Measurements from ENCODE around the gene NOP14.

The NOP14 gene

GRCh38 chr4:2914256-2915126 is 48.7 kb downstream of the NOP14 start:
- DNase-seq (ENCODE audit: low read depth): no peak

- no peak for DNase-seq (ENCODE audit: low read depth)
Measured at GRCh38 chr4:2913168-2913567, 50.0 kb downstream of the NOP14 start.

DNA sequence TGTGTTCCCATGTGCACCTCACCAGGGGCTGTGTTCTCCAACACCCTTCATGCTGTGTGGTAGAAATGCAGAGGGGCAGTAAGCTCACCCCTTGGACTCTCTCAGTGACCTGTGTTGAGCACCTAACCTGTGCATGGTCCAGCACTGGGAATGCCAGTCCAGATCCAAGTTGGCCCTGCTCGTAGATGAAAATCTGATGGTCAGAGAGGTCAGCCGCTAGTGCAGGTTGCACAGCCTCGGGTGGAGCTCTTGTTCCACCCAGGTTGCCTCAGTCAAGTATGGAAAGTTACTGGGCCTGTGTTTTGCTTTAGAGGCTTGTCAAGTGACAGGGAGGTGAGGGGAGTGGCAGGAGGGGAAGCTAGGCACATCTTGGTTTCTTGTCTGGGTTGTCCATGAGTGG is 51.3 kb downstream of the NOP14 start:
- no peak for DNase-seq (ENCODE audit: low read depth)

DNA sequence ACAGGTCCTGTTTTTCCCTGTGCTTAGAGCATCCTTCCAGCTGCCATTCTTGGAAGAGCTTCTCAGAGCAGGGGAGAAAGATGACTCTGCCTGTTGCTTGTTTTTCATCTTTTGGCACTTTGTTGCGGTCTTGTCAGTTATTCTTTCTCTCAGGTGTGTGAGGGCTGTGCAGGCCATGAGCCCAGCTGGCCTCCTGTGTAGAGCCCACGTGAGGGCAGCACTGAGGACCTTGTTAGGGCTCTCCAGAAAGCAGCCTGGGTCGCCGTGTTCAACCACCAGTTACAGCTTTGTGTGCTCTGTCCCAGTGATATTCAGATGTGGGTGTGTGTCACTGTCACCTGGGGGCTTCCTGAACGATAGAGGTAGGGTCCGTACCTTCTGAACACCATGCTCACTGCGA is 52.8 kb downstream of the NOP14 start:
- DNase-seq (ENCODE audit: low read depth): no peak

GRCh38 chr4:2909583-2909982 is 53.6 kb downstream of the NOP14 start:
- DNase-seq (ENCODE audit: low read depth): no peak

DNA sequence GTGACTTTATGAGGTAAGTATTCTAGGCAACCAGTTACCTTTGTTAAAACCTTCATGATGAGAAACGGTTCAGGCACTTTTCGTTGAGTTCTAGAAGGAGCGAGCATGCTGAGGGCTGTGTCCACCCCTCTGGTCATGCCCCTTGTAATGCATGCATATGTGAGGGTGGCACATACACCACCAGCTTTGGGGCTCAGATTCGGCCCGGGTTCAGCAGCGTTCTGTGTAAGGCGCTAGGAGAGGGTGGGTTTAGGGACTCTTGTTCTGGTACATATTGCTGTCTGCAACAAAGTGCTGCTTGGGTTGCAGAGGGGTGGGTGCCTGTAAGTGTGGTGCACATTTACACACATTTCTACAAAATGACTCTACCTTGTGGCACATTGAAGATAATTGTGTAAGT is 54.5 kb downstream of the NOP14 start:
- no peak for DNase-seq (ENCODE audit: low read depth)

DNA sequence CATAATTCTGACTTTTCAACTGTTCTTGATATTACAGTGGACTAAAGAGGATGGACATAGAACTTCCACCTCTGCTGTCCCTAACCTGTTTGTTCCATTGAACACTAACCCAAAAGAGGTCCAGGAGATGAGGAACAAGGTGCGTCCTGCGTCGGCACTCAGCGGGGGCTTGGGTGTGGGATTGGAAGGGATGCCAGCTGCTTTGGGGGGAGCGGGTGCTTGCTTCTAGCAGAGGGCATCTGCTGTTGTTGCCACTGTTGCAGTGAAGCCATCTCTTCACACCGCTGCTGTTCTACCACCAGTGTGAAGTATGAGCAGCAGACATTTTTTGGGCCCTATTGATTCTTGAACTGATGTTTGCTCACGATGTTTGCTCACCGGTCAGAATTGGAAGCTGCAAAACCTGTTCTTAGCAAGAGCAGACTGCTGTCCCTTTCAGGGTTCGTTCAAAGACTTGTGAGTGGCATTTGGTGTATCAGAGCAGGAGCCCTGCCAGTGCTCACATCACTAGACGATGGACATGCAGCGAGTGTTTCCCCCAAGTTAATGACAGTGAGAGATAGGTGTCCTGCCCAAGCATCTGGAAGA is 55.4 kb downstream of the NOP14 start:
- no peak for DNase-seq (ENCODE audit: low read depth)

DNA sequence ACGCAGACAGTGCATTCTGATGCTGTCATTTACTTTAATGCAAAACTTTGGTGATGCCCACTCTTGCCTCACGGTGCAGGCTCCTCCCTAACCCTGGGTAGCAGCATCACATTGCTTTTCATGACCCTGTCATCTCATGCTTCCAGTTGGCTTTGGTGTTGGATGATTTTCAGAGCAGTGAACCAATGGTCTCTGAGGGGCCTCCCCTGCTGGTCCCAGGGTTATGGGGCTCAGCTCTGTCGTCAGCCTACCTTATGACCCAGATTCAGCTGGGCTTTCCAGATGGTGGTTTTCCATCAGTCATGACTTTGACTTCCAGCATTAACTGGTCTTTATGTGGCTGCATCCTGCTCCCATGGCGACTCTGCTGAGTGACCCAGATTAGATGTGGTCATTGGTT is 56.0 kb downstream of the NOP14 start:
- no peak for DNase-seq (ENCODE audit: low read depth)

GRCh38 chr4:2906218-2906617 is 57.0 kb downstream of the NOP14 start:
- DNase-seq (ENCODE audit: low read depth): no peak

- no peak for DNase-seq (ENCODE audit: low read depth)
Measured at GRCh38 chr4:2905544-2905943, 57.7 kb downstream of the NOP14 start.

DNA sequence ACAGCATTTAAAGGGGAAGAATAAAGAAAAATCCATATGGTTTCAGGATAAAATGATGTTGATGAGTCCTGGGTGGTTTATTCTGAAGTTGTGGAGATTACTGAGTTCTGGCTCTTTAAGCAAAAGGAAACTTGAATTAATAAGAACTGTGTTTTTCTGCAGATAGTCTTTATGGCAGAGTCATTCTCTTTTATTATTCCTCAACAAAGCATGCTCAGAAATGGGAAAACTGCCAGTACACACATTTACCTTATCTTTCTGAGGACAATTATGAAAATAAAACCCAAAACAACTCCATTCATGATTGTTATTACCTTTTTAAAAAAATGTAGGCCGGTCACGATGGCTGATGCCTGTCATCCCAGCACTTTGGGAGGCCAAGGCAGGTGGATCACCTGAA is 61.1 kb downstream of the NOP14 start:
- no peak for DNase-seq (ENCODE audit: low read depth)

DNA sequence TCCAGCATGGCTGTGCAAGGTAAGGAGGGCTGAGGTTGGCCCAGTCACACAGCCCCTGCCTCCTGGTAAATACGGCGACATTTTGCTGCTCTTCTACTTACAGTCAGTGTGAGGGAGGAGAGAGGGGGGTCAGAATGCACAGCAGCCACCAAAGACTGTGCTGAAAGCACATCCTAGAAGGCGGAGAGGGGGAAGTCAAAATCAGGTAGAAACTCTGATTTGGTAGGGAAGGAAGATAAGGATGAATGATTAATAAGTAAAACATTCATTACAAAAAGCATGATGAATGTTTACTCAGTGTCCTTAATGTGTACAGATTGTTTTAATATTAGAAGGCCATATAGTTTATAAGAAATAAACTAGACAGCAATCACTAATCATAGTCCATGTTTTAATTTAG is 62.0 kb downstream of the NOP14 start:
- DNase-seq (ENCODE audit: low read depth): no peak

- no peak for DNase-seq (ENCODE audit: low read depth)
Measured at GRCh38 chr4:2900741-2901140, 62.5 kb downstream of the NOP14 start.

- no peak for DNase-seq (ENCODE audit: low read depth)
Measured at GRCh38 chr4:2898001-2898400, 65.2 kb downstream of the NOP14 start.

- no peak for DNase-seq (ENCODE audit: low read depth)
Measured at GRCh38 chr4:2893772-2894171, 69.4 kb downstream of the NOP14 start.

GRCh38 chr4:2891294-2891693 is 71.9 kb downstream of the NOP14 start:
- DNase-seq (ENCODE audit: low read depth): no peak

GRCh38 chr4:2888886-2889285 is 74.3 kb downstream of the NOP14 start:
- DNase-seq (ENCODE audit: low read depth): no peak
